SJSA1 (cell line): ENCODE measurements around the gene ZNF423. TPM values are rescaled to one million over a fixed set of nuclear protein-coding genes. Genes with fewer than 3 reads are reported as not detected.
A peak's percentile ranks its signal among the peaks of the same experiment; 100 is the strongest.

Experiments used
- DNase-seq, 2 experiments: peaks; one replicate each; pipeline ENCODE4 v3.0.0-alpha.2; 2015 to 2020; ENCODE audit warnings: low spot score in 2 of 2, low read depth in 1 of 2
- H3K27ac ChIP-seq: fragments of 250-450 bp; sonication (Bioruptor Pico); 2 replicates; pipeline ENCODE4 v1.5.1; 2020; ENCODE audit warnings: mild to moderate bottlenecking, moderate library complexity
- H3K27me3 ChIP-seq: fragments of 250-450 bp; sonication (Bioruptor Pico); replicated peaks from 2 replicates; pipeline ENCODE4 v1.5.1; 2020; ENCODE audit warnings: mild to moderate bottlenecking, moderate library complexity
- H3K36me3 ChIP-seq: fragments of 250-450 bp; sonication (Bioruptor Pico); 2 replicates; pipeline ENCODE4 v1.5.1; 2020; ENCODE audit warnings: mild to moderate bottlenecking
- H3K4me1 ChIP-seq: fragments of 250-450 bp; sonication (Bioruptor Pico); replicated peaks from 2 replicates; pipeline ENCODE4 v1.6.1; 2021; ENCODE audit warnings: mild to moderate bottlenecking
- H3K4me3 ChIP-seq: fragments of 250-450 bp; sonication (Bioruptor Pico); 2 replicates; pipeline ENCODE4 v1.5.1; 2020; ENCODE audit warnings: mild to moderate bottlenecking
- H3K9me3 ChIP-seq: fragments of 250-450 bp; sonication (Bioruptor Pico); replicated peaks from 2 replicates; pipeline ENCODE4 v1.5.1; 2020; ENCODE audit warnings: mild to moderate bottlenecking
- total RNA-seq: library from RNA; depleted of rRNA; stranded (reverse); fragments of >200 nt; shearing (Covaris generic); gene quantifications from 2 replicates; pipeline ENCODE4 v1.2.3, GENCODE V29; 2014

Gene ZNF423
- total RNA-seq, 1 experiment from 2014 or later = 5.4 TPM

DNA sequence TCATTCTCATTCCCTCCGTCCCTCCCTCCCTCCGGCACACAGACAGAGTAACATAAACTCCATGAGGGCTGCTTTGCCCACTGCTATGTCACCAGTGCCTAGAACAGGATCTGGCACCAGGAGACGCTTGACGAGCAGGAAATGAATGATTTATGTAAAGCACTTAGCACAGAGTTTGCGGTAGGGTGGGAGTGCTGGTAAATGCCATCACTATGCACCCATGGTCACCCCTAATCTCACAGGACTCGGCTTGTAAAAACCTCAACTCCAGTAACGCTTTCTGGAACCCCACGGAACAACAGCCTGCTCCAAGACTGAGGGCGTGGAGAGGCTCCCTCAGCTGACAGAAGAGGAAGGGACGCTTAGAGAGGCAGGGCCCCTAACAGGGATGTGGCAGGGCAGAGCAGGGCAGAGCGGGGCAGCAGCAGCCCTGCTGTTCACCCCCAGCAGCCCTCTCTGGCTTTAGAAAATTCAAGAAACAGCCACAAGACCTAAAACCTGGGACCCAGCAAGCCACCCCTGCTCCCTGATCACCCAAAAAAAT is 325.4 kb downstream of the ZNF423 start:
- Histone ChIP-seq H3K4me3 (no peak overlapping the region), H3K27ac (no peak overlapping the region), H3K9me3 (no peaks in the 10 kb centered on the region), H3K4me1 (peaks cover 4% of the 10 kb centered on the region; the same call in 1 of the 2 replicates), H3K36me3 (no peaks in the 10 kb centered on the region), H3K27me3 (no peaks in the 10 kb centered on the region)
- DNase-seq = no peak

DNA sequence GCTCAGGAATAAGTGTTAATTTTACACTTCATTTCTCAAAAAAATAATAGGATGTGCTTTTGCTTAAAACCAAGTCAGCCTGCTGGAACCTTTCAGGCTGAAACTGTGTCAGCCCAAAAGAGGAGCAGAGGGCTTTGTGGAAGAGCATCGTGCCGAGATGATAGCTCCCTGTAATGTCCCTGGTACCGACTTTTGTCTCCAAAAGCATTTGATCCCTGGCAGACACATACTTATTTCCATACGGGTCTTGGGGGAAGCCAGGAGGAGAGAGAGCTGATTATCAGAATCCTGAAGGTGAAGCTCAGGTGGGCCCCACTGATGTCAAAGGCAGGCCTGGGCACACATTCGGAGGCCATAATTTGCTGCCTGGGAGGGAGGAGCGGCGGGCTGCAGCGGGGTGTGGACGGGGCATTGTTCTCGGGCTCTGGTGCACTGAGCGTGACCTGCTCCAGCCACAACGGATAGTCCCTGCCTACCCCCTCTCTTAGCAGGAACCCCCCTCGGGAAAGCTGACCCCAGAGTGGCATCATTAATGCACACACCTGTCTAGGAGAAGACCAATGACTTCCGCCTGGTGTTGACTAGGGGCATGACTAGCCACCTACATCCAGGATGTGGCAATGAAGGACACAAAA is 326.4 kb downstream of the ZNF423 start:
- Histone ChIP-seq H3K36me3 (no peaks in the 10 kb centered on the region), H3K4me1 (peaks cover 4% of the 10 kb centered on the region; the same call in 1 of the 2 replicates), H3K27ac (no peak overlapping the region), H3K4me3 (no peak overlapping the region), H3K9me3 (no peaks in the 10 kb centered on the region), H3K27me3 (no peaks in the 10 kb centered on the region)
- no peak for DNase-seq

DNA sequence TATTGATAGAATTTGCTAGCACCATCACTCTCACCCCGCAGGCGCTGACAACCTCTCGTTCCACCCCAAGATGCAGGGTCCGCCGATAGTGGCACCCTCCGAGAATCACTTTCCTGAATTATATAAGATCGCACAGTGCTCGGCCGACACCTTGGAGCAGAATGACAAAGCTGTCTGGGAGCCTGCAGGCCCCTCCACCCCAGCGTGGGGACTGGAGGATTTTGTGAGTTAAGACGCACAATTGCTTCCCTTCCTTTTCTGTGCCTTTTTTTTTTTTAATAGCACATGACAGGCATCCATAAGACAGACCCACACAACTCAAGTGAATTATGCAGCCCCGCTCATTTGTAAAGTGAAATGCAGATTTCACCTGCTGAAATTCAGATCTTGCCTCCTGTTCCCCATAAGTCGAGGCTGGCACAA is 327.0 kb downstream of the ZNF423 start:
- Histone ChIP-seq H3K4me1 (peaks cover 4% of the 10 kb centered on the region; the same call in 1 of the 2 replicates), H3K9me3 (no peaks in the 10 kb centered on the region), H3K36me3 (no peaks in the 10 kb centered on the region), H3K27me3 (no peaks in the 10 kb centered on the region), H3K27ac (no peak overlapping the region), H3K4me3 (no peak overlapping the region)
- no peak for DNase-seq

DNA sequence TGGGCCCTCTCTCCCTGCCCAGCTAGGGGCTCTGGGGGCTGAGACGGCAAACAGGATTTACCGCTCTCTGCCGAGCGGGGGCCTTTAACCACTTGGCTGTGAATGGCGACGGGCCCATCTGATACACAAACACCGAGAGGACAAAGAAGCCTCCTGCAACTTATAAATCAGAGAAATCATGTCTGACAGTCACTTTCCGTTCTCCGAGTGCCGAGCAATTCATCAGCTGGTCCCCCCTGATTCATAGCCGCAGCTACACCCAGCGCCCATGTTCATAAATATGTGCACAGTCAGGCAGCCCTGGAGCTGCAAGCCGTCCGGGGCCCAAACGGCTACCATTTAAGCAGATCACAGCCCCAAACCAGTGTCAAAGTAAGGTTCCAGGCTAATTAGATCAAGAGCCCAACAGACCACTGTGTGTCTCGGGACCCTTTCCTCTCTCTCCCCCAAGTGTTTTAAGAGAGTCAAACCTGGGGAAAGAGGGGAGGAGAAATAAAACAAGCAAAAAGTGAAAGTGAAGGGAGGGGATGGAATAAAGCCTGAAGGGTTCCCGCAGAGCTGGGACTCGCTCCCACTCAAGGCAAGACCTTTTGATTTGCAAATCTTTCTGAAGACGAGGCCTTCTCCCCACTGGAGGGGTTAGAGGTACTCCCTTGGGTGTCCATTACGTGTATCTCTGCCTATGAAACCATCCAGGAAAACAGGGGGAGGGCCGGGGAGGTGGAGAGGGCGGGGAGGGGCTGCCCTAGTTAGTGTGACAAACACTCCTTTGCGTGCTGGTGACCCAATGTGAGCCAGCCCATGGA is 327.6 kb downstream of the ZNF423 start:
- H3K4me1 ChIP-seq = peaks cover 4% of the 10 kb centered on the region; the same call in 1 of the 2 replicates
- H3K4me3 ChIP-seq = peak overlapping the region; percentile 25

DNA sequence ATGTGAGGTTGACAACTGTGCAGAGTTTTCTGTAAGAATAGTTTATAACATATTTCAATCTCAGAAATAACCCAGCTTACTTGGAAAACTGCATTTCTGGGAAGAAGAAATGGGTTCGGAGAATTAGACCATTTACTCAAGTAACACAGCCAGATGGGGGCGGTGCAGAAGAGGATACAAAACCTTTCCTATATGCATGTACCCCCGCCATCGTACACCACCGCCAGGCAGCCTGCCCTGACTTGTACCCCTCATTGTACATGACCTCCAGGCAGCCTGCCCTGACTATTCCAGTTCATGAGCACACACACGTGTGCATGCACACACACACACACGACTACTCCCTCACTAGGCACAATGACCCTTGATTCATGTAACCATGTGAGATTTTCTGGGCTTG is 328.3 kb downstream of the ZNF423 start:
- no peaks in the 10 kb centered on the region for H3K27me3 ChIP-seq
- H3K9me3 ChIP-seq = no peaks in the 10 kb centered on the region
- no peak overlapping the region for H3K4me3 ChIP-seq
- H3K27ac ChIP-seq = no peak overlapping the region
- no peak for DNase-seq
- no peaks in the 10 kb centered on the region for H3K36me3 ChIP-seq
- peaks cover 4% of the 10 kb centered on the region; the same call in 1 of the 2 replicates for H3K4me1 ChIP-seq

More for the DNA sequence above, 327.6 kb downstream of the ZNF423 start:
- Histone ChIP-seq H3K27me3 (no peaks in the 10 kb centered on the region), H3K9me3 (no peaks in the 10 kb centered on the region), H3K27ac (no peak overlapping the region), H3K36me3 (no peaks in the 10 kb centered on the region)
- peak in 1 of 2 experiments; percentile 12 for DNase-seq

DNA sequence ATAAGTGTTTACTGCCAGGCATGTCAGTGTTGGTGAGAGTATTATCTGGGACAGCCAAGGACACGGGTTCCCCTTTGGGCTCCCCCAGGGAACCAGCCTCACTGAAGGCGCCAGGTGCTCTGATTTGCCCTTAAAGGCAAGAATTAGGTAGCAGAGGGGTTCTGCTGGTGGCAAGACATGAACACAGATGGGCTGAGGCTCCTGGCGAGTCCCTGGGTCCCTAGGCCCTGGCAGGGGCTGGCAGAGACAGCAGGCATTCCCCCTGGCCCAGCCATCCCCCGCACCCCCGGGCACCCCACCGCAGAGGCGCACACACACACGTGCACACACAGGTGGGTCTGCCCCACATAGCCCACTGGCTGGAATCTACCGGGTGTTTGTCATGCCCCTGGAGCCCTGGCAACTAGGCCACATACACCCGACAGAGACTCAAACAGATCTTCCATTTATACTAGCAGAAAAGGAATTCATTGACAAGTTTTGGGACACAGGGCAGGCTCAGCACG is 329.0 kb downstream of the ZNF423 start:
- Histone ChIP-seq H3K36me3 (no peaks in the 10 kb centered on the region), H3K27ac (no peak overlapping the region), H3K9me3 (no peaks in the 10 kb centered on the region), H3K4me1 (peaks cover 4% of the 10 kb centered on the region; the same call in 1 of the 2 replicates), H3K27me3 (no peaks in the 10 kb centered on the region), H3K4me3 (no peak overlapping the region)
- DNase-seq = no peak

DNA sequence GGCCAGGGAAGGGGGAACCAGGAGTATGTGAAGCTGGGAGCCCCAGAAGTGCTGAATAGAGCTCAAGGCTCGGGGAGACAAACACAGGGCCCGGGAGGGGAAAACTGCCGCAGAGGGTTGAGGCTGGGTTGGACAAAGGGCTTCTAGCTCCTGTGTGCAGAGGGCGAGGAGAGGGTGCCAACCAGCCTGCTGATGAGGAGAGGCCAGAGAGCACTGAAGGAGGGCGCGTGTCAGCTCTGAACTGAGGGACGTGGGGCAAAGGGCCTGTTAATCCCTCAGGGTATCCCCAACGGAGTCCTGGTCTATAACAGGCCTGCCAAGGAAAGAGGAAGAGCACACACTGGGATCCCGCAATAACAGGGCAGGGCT is 331.0 kb downstream of the ZNF423 start:
- Histone ChIP-seq H3K36me3 (no peaks in the 10 kb centered on the region), H3K27ac (no peak overlapping the region), H3K4me3 (no peak overlapping the region), H3K27me3 (no peaks in the 10 kb centered on the region), H3K9me3 (no peaks in the 10 kb centered on the region), H3K4me1 (peaks cover 4% of the 10 kb centered on the region; the same call in 1 of the 2 replicates)
- no peak for DNase-seq

DNA sequence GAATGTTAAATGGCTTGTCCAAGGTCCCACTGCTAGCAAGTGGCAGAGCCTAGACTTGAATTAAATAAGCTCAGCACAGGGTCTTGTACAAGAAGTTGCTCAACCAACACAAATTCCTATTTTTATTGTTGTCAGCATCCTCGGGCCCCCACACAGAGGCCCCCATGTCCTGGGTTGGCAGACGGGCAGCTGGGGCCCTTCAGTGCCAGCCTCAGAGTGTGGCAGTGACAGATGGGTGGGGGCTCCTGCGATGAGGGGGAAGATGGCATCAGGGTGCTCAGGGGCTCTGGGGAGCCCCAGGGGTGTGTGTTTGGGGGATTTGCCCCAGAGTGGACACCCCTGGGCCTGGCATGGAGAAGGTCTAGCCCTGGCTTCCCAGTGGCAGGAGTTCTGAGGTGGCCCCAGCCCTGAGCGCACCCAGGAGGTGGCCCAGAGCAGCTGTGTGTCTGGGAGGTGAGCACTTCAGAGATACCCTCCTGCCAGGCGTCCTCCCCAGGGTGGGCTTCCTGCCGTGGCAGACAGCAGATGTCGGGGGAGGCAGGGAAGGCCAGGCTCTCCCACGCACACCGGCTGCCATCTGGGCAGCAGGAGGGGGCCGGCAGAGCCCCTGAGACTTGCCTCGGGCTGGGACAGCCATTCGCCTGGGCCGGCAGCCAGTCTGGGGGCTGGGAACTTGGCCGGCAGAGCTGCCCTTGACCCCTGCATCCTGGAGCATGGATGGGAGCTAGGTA is 331.5 kb downstream of the ZNF423 start:
- Histone ChIP-seq H3K9me3 (no peaks in the 10 kb centered on the region), H3K4me3 (no peak overlapping the region), H3K4me1 (peaks cover 4% of the 10 kb centered on the region; the same call in 1 of the 2 replicates), H3K27ac (no peak overlapping the region), H3K27me3 (no peaks in the 10 kb centered on the region), H3K36me3 (no peaks in the 10 kb centered on the region)
- DNase-seq = no peak

DNA sequence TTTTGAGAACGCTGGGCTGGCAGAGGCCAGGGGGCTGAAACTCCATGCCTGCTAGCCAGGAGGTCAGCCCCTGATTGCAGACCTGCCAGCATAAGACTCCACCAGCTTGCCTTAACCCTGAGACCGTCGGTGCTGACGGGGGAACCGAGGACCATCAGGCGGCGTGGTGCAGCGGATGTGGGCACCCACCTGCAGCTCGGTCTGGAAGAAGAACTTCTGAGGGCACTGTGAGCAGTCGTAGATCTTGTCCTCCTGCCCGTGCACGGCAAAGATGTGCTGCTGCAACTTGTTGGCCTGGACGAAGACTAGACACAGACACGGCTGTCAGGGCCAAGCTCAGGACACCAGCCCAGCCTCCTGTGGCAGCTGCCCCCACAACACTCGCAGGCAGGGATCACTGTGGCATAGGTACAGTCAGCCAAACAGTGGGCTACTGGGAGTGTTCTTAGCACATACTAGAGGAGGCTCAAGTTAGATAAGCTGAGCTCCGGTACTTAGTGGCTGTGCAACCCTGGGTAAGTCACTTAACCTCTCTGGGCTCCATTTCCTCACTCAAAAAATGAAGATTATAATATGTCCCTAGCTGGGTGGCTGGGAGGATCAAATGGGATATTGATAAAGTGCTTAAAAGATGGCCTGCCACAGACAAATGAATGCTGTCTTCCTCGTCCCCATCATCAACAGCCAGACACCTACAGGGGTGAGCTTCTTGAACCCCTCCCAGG is 332.3 kb downstream of the ZNF423 start:
- Histone ChIP-seq H3K4me3 (no peak overlapping the region), H3K27me3 (no peaks in the 10 kb centered on the region), H3K36me3 (no peaks in the 10 kb centered on the region), H3K27ac (no peak overlapping the region), H3K4me1 (peaks cover 4% of the 10 kb centered on the region; the same call in 1 of the 2 replicates), H3K9me3 (no peaks in the 10 kb centered on the region)
- no peak for DNase-seq

DNA sequence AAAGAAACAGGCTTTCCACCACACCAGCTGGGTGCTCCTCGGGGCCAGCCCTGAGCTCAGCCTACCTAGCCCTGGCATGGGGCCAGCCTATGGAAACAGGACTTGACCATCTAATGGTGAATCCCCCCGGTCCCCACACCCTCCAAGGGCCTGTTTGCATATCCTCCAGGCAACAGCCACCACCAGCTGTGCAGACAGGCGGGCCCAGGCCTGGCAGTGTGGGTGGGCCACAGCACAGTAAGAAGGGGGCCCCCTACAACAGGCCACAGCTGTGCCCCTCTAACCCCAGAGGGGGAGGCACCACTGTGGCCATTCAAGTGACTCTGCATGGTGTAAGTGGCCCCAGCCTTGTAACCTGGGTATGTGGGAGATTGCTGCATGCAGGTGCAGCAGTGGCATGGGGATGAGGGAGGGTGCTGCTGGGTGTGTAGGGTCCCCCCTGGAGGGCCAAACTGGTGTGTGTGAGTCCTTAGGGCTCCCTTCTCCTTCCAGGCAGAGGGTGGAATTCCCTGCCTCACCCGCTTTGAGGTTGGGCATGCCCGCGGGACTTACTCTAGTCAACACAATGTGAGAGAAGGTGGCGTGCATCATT is 334.1 kb downstream of the ZNF423 start:
- Histone ChIP-seq H3K27me3 (no peaks in the 10 kb centered on the region), H3K4me1 (no peaks in the 10 kb centered on the region), H3K27ac (no peak overlapping the region), H3K4me3 (no peak overlapping the region), H3K36me3 (no peaks in the 10 kb centered on the region), H3K9me3 (no peaks in the 10 kb centered on the region)
- no peak for DNase-seq

DNA sequence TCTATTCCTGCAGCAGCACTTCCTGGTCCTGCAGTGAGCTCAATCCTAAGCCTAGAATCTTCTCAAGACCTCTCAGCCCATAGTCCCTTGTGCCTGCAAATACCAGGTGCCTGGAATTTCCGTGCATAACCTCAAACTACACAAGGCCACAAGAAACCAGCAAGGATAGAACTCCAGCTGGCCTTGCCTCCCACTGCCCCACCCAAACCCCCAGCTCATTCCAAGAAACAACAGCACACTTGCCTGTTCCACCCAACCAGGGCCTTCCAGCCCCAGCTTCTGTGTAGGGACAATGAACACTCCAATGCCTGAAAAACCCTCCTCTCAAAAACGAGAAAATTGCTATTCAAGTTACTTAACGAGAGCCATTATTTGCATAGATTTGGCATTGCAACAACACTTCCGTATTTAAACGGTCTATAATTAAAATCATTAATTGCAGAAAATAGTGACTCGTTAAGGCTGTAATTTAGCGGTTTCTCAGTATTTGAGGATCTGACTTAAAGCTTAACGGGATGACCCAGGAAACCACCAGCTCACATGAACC is 335.3 kb downstream of the ZNF423 start:
- Histone ChIP-seq H3K27ac (no peak overlapping the region), H3K9me3 (no peaks in the 10 kb centered on the region), H3K27me3 (no peaks in the 10 kb centered on the region), H3K36me3 (no peaks in the 10 kb centered on the region), H3K4me1 (no peaks in the 10 kb centered on the region), H3K4me3 (no peak overlapping the region)
- DNase-seq = no peak

DNA sequence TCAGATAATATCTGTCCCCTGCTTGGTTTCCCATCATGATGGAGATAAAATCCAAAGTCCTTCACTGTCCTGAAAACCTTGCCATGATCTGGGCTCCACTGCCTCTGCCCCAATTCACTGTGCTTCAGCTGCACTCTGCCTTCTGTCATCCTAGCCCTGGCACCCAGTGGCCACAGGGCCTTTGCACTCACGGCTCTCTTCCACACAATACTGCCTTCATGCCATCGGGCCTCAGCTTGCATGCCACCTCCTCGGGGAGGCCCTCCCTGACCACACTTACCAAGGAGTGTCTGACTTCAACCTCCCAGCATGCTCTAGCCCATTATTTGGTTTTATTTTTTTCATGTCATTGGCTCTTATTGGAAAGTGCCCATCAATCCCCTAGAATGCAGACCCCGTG is 336.2 kb downstream of the ZNF423 start:
- no peak for DNase-seq
- Histone ChIP-seq H3K27me3 (no peaks in the 10 kb centered on the region), H3K4me1 (no peaks in the 10 kb centered on the region), H3K4me3 (no peak overlapping the region), H3K36me3 (no peaks in the 10 kb centered on the region), H3K27ac (no peak overlapping the region), H3K9me3 (no peaks in the 10 kb centered on the region)
